GM12892 (cell line): ENCODE measurements around the gene IFI35.
"Not testable (repeated sequence)": the region's sequence is repeated elsewhere in the genome, so short reads cannot be mapped to it uniquely, and the experiment has no call there.

ENCODE experiments used
- DNase-seq: peaks from one replicate; pipeline ENCODE4 v3.0.0; 2011; ENCODE audit not compliant: insufficient read length
- FAIRE-seq: peaks from 2 replicates; lab custom pipeline; 2011; peaks lifted over from hg19 to GRCh38; lab: Jason Lieb, UNC
- POLR2A ChIP-seq: IDR thresholded peaks from 2 replicates; pipeline ENCODE4 v1.6.1; 2011; ENCODE audit warnings: low read depth, low read length, control low read depth
- POLR2AphosphoS5 ChIP-seq: IDR thresholded peaks from 2 replicates; pipeline ENCODE4 v1.6.1; 2011; ENCODE audit warnings: low read depth, low read length, control low read depth
- TAF1 ChIP-seq: IDR thresholded peaks from 2 replicates; pipeline ENCODE4 v1.6.1; 2011; ENCODE audit warnings: low read depth, mild to moderate bottlenecking, control low read depth, low read length, borderline replicate concordance

IFI35 gene

DNA sequence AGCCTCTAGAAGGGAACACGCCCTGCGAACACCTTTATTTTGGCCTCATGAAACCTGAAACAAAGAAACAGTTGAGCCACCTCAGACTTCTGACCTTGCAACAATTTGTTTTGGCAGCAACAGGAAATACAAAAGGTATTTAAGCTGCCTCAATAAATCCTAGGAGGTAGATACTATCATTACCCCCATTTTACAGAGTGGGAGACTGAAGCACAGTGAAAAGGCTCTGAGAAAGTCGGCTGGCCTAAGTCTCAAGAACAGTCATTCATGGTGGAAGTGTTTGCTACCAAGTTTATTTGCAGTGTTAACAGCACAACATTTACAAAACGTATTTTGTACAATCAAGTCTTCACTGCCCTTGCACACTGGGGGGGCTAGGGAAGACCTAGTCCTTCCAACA lies 37.4 kb downstream of the IFI35 start:
- FAIRE-seq (no peak), DNase-seq (no peak)
- TF ChIP-seq POLR2AphosphoS5 = no peak

DNA sequence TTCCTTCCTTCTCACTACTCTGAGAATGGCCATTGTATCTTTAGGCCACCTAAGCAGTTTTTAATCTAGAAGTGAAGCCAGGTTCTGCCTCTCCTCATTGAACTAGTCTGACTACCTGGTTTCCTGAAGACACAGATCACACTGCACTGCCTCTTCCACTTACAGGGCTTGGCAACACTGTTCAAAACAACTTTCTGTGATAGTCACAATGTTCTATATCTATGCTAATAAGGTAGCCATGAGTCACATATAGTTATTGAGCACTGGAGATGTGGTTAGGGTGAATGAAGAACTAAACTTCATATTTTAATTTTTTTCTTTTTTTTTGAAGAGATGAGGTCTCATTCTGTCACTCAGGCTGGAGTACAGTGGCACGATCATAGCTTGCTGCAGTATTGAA lies 45.4 kb downstream of the IFI35 start:
- TF ChIP-seq POLR2A = no peak
- TF ChIP-seq TAF1 = no peak
- TF ChIP-seq POLR2AphosphoS5 = no peak
- no peak for DNase-seq
- no peak for FAIRE-seq

DNA sequence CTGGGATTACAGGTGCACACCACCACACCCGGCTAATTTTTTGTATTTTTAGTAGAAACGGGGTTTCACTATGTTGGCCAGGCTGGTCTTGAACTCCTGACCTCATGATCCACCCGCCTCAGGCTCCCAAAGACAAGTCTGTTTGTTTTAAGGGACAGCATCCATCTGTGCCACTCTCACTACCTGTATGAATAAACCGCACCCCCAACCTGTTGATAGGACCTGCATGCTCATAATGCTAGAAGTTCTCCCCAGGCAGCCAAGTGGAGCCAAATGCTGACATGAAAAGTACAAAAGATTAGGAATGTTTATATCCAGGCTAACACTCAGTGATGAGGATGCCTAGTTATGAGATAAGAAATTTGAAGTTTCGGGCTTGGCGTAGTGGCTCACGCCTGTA lies 46.4 kb downstream of the IFI35 start:
- not testable (repeated sequence) for FAIRE-seq, DNase-seq

DNA sequence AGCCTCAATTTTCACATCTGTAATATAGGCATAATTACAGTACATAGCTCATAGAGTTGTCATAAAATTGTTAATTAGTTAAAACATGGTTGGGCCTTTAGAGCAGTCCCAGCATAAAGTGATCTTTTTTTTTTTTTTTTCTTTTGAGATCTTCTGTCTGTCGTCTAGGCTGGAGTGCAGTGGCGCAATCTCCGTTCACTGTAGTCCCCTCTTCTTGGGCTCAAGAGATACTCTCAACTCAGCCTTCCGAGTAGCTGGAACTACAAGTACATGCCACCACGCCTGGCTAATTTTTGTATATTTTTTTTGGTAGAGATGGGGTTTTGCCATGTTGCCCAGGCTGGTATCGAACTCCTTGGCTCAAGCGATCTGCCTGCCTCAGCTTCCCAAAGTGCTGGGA lies 49.5 kb downstream of the IFI35 start:
- FAIRE-seq (no peak), DNase-seq (no peak)
- TF ChIP-seq POLR2AphosphoS5 (no peak), TAF1 (no peak), POLR2A (no peak)

DNA sequence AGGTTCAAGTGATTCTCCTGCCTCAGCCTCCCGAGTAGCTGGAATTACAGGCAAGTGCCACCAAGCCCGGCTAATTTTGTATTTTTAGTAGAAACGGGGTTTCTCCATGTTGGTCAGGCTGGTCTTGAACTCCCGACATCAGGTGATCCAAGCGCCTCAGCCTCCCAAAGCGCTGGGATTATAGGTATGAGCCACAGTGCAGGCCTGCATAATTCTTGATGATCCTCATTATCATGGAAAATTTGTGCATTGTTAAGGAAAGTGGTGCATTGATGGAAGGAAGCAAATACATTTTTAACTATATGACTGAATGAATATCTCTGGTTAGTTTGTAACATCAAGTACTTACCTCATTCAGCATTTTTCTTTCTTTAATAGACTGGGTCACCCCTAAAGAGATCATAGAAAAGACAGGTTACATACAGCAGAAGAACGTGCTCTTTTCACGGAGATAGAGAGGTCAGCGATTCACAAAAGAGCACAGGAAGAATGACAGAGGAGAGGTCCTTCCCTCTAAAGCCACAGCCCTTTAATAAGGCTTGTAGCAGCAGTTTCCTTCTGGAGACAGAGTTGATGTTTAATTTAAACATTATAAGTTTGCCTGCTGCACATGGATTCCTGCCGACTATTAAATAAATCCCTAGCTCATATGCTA lies 56.5 kb downstream of the IFI35 start:
- FAIRE-seq = no peak
- TF ChIP-seq POLR2AphosphoS5 (no peak), POLR2A (no peak), TAF1 (no peak)
- DNase-seq = no peak
